ENCODE measurements around the gene KIAA1671. TPM values are rescaled to one million over a fixed set of nuclear protein-coding genes. Genes with fewer than 3 reads are reported as not detected.

Gene KIAA1671
- total RNA-seq, 1 experiment from 2014 or later = 63.1 TPM

GRCh38 chr22:25101501-25101900 lies 149.0 kb downstream of the KIAA1671 start:
- Mint-ChIP-seq H3K27ac (ENCODE audit: unreplicated experiment) (no peak overlapping the region), H3K36me3 (ENCODE audit: insufficient read depth, unreplicated experiment) (peaks cover 5% of the 10 kb centered on the region)

GRCh38 chr22:25101986-25102385 lies 149.5 kb downstream of the KIAA1671 start:
- CTCF ChIA-PET = no interaction called here
- intact Hi-C loops (cut with micrococcal nuclease; ENCODE audit: unreplicated experiment) = no loop called here

More at GRCh38 chr22:25101501-25101900, 149.0 kb downstream of the KIAA1671 start:
- TF ChIP-seq, protein P1, sequence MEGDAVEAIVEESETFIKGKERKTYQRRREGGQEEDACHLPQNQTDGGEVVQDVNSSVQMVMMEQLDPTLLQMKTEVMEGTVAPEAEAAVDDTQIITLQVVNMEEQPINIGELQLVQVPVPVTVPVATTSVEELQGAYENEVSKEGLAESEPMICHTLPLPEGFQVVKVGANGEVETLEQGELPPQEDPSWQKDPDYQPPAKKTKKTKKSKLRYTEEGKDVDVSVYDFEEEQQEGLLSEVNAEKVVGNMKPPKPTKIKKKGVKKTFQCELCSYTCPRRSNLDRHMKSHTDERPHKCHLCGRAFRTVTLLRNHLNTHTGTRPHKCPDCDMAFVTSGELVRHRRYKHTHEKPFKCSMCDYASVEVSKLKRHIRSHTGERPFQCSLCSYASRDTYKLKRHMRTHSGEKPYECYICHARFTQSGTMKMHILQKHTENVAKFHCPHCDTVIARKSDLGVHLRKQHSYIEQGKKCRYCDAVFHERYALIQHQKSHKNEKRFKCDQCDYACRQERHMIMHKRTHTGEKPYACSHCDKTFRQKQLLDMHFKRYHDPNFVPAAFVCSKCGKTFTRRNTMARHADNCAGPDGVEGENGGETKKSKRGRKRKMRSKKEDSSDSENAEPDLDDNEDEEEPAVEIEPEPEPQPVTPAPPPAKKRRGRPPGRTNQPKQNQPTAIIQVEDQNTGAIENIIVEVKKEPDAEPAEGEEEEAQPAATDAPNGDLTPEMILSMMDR (IDR thresholded peaks at IDR 0.05; ENCODE audit: unreplicated experiment) = no peak
- CTCF ChIA-PET = no interaction called here
- Mint-ChIP-seq H3K27me3 (ENCODE audit: unreplicated experiment) (no peaks in the 10 kb centered on the region), H3K4me3 (ENCODE audit: low read depth, unreplicated experiment) (no peak overlapping the region), H3K9me3 (ENCODE audit: low read depth, unreplicated experiment) (no peaks in the 10 kb centered on the region), H3K4me1 (ENCODE audit: low read depth, unreplicated experiment) (peaks cover 17% of the 10 kb centered on the region)
- intact Hi-C loops (cut with micrococcal nuclease; ENCODE audit: unreplicated experiment) = no loop called here
- no peak for DNase-seq
- no TSS peak for BruUV-seq (replicated peaks)

DNA sequence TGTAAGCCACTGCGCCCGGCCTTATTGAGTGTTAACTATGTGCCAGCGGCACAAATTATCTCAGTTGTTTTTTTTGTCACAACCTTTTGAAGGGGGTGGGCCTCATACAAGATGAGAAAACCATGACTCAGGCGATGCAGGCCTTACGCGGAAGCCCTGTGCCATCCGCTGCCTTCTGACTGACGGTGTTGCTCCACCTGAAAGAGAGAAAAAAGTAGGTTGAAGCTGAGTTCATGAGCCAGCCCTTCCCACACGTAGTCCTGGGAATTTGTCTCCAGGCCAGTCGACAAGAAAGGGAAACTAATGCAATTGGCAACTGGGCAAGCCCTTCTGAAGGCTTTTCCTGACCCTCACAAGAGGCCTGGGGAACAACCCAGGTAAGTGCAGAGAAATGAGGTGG lies 150.2 kb downstream of the KIAA1671 start:
- Mint-ChIP-seq H3K27me3 (ENCODE audit: unreplicated experiment) (no peaks in the 10 kb centered on the region), H3K36me3 (ENCODE audit: insufficient read depth, unreplicated experiment) (peaks cover 5% of the 10 kb centered on the region), H3K9me3 (ENCODE audit: low read depth, unreplicated experiment) (no peaks in the 10 kb centered on the region), H3K4me3 (ENCODE audit: low read depth, unreplicated experiment) (no peak overlapping the region), H3K27ac (ENCODE audit: unreplicated experiment) (no peak overlapping the region), H3K4me1 (ENCODE audit: low read depth, unreplicated experiment) (peaks cover 17% of the 10 kb centered on the region)
- CTCF ChIA-PET = no interaction called here
- intact Hi-C loops (cut with micrococcal nuclease; ENCODE audit: unreplicated experiment) = no loop called here
- DNase-seq = no peak
- no TSS peak for BruUV-seq (replicated peaks)
- TF ChIP-seq, protein P1 (IDR thresholded peaks at IDR 0.05; ENCODE audit: unreplicated experiment) = no peak

More at GRCh38 chr22:25101986-25102385, 149.5 kb downstream of the KIAA1671 start:
- H3K9me3 Mint-ChIP-seq (ENCODE audit: low read depth, unreplicated experiment) = no peaks in the 10 kb centered on the region
- H3K36me3 Mint-ChIP-seq (ENCODE audit: insufficient read depth, unreplicated experiment) = peaks cover 5% of the 10 kb centered on the region
- no peak for DNase-seq
- no TSS peak for BruUV-seq (replicated peaks)
- TF ChIP-seq, protein P1 (IDR thresholded peaks at IDR 0.05; ENCODE audit: unreplicated experiment) = no peak
- H3K4me3 Mint-ChIP-seq (ENCODE audit: low read depth, unreplicated experiment) = no peak overlapping the region
- peaks cover 17% of the 10 kb centered on the region for H3K4me1 Mint-ChIP-seq (ENCODE audit: low read depth, unreplicated experiment)
- H3K27ac Mint-ChIP-seq (ENCODE audit: unreplicated experiment) = no peak overlapping the region
- no peaks in the 10 kb centered on the region for H3K27me3 Mint-ChIP-seq (ENCODE audit: unreplicated experiment)

GRCh38 chr22:25104367-25104766 lies 151.9 kb downstream of the KIAA1671 start:
- intact Hi-C loops (cut with micrococcal nuclease; ENCODE audit: unreplicated experiment) = no loop called here
- DNase-seq = no peak
- BruUV-seq (replicated peaks) = no TSS peak
- Mint-ChIP-seq H3K27ac (ENCODE audit: unreplicated experiment) (no peak overlapping the region), H3K36me3 (ENCODE audit: insufficient read depth, unreplicated experiment) (peaks cover 6% of the 10 kb centered on the region), H3K4me1 (ENCODE audit: low read depth, unreplicated experiment) (peaks cover 17% of the 10 kb centered on the region), H3K4me3 (ENCODE audit: low read depth, unreplicated experiment) (no peak overlapping the region), H3K9me3 (ENCODE audit: low read depth, unreplicated experiment) (no peaks in the 10 kb centered on the region), H3K27me3 (ENCODE audit: unreplicated experiment) (no peaks in the 10 kb centered on the region)
- CTCF ChIA-PET = no interaction called here
- TF ChIP-seq, protein P1 (IDR thresholded peaks at IDR 0.05; ENCODE audit: unreplicated experiment) = no peak
